HG03378 (cell line): ENCODE results near the gene DDX54.
"Not testable (repeated sequence)": the region's sequence is repeated elsewhere in the genome, so short reads cannot be mapped to it uniquely, and the experiment has no call there.

Source experiments
- ATAC-seq: cut with Tn5 transposase; IDR thresholded peaks from one replicate; pipeline ENCODE4 v1.9.1; 2021; ENCODE audit warnings: mild to moderate bottlenecking, moderate library complexity; ENCODE audit not compliant: unreplicated experiment

DDX54 gene

DNA sequence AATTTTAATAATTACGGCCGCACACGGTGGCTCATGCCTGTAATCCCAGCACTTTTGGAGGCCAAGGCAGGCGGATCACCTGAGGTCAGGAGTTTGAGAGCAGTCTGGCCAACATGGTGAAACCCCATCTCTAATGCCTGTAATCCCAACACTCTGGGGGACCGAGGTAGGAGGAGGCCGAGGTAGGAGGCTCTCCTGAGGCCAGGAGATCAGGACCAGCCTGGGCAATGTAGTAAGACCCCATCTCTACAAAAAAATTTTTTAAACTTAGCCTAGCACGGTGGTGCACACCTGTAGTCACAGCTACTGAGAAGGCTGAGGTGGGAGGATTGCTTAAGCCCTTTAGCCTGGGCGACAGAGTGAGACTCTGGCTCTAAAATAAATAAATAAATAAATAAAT, 41.3 kb downstream of the DDX54 start:
- ATAC-seq: no peak

GRCh38 chr12:113142886-113143332, 42.4 kb downstream of the DDX54 start:
- ATAC-seq: no peak

- no peak for ATAC-seq
Measured at GRCh38 chr12:113142173-113142885, 42.9 kb downstream of the DDX54 start.

DNA sequence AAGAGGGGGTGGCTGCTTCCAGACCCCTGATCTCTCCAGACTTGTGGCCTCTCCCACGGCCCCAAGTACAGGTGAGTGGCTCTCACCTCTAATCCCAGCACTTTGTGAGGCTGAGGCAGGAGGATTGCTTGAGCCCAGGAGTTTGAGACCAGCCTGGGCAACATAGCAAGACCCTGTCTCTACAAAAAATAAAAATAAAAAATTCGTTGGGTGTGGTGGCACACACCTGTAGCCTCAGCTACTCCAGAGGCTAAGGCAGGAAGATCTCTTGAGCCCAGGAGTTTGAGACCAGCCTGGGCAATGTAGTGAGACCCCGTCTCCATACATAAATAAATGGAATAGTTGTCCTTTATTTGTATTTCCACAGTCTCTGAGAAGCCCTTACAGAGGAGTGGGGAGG, 43.6 kb downstream of the DDX54 start:
- ATAC-seq: not testable (repeated sequence)

- ATAC-seq: no peak
Measured at GRCh38 chr12:113140706-113141105, 44.6 kb downstream of the DDX54 start.

- no peak for ATAC-seq
Measured at GRCh38 chr12:113138826-113139225, 46.5 kb downstream of the DDX54 start.

- no peak for ATAC-seq
Measured at GRCh38 chr12:113137861-113138783, 47.2 kb downstream of the DDX54 start.

DNA sequence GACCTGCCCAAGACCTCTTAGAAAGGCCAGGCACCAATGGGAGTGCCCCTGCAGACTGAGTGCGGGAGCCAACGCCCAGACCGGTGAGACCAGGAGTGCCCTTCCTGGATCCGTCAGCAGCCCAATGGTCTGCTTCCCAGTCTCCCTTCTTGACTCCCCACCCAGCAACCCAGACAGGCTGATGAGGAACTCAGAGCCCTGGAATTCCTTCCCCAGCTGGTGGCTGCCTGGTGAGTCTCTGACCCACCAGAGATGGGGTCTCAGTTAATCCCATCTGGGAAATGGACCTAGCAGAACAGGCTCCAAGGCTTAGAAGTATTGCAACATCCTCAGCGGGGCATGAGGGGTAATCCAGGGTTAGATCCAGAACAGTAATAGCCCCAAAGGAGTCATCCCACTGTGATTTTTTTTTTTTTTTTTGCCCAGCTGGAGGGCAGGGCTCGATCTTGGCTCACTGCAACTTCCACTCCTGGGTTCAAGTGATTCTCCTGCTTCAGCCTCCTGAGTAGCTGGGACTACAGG, 48.2 kb downstream of the DDX54 start:
- no peak for ATAC-seq

DNA sequence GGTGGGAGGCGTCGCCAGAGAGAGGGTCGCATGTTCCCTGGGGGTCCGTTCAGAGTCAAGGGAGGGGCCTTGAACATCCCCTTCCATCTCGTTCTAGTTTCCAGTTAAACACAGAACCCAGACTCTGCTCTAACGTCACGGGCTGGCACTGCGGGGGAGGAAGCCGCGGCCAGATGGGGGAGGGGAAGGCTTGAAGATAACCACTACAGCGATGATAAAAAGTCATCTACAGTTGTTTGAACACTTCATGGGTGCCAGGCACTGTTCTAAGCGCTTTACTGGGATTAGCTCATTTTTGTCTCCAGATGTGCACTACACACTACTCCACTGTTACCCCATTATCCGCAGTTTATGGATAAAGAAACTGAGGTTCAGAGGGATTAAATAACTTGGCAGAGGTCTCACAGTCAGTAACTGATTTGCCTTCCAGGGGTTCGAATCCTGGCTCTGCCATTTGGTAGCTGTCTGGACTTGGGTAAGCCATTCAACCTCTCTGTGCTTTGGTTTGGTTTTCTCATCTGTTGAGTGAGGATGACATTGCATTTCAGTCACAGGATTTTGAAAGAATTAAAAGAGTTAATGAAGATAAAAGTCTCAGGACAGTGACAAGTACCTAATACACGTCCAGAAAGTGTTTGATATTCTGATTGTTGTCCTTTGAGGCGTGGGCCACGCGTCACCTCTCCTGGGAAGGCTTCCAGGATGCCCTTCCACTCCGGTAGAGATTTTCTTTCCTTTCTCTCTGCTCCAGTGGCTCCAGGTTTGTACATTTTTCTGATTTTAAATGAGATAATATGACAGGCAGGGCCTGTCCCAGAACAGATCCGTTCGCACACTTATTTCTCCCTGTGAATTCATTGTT, 48.9 kb downstream of the DDX54 start:
- no peak for ATAC-seq

DNA sequence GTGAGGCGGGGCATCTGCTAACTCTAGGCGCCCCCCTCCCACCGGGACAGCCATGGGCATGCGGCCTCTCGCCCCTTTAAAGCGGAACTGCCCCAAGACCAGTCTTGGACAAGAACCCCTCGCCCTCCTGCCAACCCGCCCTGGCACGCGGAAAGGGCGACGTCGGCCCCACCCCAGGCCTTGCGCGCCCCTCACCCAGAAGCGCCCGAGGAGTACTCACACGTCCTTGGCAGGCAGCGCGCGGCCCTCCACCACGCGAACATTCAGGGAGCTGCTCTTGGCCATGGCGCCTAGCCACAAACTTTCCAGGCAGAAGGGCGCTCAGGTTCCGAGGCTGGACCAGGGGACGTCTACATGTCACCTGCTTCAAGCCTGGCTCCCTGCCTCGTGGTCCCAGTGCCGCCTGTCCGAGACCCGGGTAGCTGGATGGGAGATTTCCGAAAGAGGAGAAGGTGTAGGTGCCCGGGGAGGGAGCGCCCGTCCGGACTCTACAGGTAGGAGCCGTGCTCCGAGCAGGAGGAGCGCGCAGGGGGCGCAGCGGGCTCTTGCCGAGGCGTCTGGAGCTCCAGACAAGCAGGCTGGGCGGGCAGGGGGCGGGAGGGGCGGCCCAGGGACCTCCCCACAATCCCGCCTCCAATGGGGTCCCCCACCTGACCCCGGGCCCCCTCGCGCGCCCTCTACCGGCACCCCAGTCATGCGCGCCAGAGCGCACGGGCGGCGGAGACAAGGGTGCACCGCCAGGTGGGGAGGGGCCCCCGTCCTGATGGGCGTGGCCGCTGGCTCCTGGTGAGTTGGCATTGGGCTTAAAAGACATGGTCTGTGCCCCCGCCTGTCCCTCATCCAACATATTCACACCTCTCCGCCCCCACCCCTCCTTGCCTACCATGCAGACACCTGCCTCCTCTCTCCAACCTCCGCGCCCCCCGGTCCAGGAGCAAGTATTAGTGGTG, 49.8 kb downstream of the DDX54 start, which contains the start of gene RASAL1:
Gene RASAL1 (minus strand): TSS at position 584 of the 950 bp plus-strand sequence. CDS start 299 bp downstream, at position 285.
- ATAC-seq: no peak

DNA sequence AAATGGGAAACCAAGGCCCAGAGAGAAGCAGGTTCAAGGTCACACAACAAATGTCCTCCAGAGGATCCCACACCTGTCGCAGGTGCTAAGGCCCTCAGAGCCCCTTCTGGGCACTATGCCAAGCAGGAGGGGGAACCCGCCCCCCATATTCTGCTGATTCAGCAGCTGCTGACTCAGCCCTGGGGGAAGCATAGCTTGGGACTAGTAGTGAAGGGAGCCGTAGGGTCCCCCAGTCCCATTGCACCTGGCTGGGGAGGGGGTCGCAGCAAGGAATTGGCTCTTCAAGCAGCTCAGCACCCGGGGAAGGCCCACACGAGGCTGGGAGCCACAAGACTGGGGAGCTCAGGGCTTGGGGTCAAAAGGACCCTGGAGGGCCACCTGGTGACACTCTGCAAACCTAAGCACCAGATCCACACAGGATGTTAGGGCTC, 50.7 kb downstream of the DDX54 start:
- no peak for ATAC-seq

GRCh38 chr12:113134071-113134470, 51.2 kb downstream of the DDX54 start:
- no peak for ATAC-seq

- no peak for ATAC-seq
Measured at GRCh38 chr12:113133666-113134065, 51.6 kb downstream of the DDX54 start.

GRCh38 chr12:113133036-113133435, 52.2 kb downstream of the DDX54 start:
- no peak for ATAC-seq

GRCh38 chr12:113131556-113131955, 53.7 kb downstream of the DDX54 start:
- no peak for ATAC-seq

DNA sequence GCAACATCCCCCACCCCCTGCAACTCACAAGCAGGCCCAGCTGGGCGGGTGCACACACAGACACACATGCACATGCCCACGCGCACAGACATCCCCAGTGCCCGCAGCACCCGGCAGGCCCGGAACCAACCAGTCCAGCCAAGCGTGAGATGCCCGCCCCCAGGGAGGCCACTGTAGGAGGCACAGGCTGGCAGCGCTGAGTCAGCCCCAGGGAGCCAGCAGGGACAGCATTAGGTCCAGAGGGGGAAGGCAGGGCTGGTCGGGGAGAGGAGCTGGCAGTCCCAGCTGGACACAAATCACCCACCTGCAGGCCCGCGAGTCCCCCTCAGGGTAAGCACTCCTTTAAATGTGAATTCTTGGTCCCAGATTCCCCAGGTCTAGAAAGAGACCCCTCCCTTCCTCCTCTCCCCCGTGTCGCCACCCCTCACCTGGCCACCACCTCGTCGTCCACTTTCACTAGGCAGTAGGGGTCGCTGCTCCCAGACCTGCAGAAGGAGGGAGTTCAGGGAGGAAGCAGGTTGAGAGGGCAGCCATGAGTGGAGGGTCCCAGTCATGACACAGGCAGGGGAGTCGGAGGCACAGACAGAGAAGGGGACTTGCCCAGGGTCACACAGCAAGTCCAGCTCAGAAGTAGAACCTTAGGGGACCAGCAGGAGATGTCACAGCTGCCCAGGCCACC, 54.7 kb downstream of the DDX54 start:
- no peak for ATAC-seq

DNA sequence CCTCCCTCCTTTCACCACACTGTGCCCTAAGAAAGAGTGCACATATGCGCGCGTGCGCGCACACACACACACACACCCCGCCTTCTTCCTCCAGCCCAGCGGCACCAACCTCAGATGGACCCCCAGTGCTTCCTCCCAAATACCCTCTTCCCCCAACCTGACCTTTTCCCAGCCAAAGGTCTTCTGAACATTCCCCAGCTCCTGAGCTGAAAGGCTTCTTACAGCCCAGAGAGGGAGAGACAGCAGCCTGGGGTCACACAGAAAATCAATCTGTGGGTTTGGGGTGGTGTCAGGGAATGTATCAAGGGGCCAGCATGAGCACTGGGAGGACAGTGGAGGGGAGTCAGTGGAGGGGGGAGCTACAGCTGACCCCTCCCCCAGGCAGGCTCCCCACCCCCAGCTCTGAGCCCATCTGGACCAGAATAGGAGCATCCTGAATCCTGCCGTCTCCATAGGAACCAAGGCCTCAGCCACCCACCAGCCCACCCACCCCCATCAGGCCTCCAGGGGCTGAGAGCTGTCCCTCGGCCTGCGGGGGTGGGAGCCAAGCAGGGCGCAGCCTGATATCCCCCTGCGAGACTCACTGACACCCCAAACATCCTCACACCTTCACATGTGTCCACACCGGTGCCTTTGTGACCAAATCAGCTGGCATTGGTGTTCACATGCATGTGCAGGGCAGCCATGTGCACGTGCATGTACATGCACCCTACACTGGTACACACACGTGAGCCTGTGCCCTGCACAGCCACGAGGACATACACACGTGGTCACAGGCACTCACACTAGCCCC, 55.4 kb downstream of the DDX54 start:
- no peak for ATAC-seq
